ENCODE results near the gene C1QTNF12.

C1QTNF12 gene

GRCh38 chr1:1272341-1273208 is 26.1 kb upstream of the C1QTNF12 start:
- TF ChIP-seq CTCF (IDR thresholded peaks at IDR 0.05), result no peak
- H3K4me1 ChIP-seq (ENCODE audit: control insufficient read depth in 1 of 2, insufficient read depth in 1 of 2, low read depth in 1 of 2, low read length in 1 of 2), result peaks cover 29% of the 10 kb centered on the region in 2 experiments
- no peaks in the 10 kb centered on the region for H3K27me3 ChIP-seq
- no peaks in the 10 kb centered on the region for H3K9me3 ChIP-seq
- H3K4me3 ChIP-seq (ENCODE audit: low read depth in 1 of 2, low read length in 1 of 2), result peak overlapping the region; percentile 86 to 94
- peak overlapping the region; percentile 84 for H3K27ac ChIP-seq
- peaks cover 28% of the 10 kb centered on the region for H3K36me3 ChIP-seq

GRCh38 chr1:1270813-1271212 is 24.3 kb upstream of the C1QTNF12 start:
- H3K36me3 ChIP-seq, result peaks cover 46% of the 10 kb centered on the region
- H3K27me3 ChIP-seq, result no peaks in the 10 kb centered on the region
- TF ChIP-seq CTCF (IDR thresholded peaks at IDR 0.05), result no peak
- H3K4me3 ChIP-seq (ENCODE audit: low read depth in 1 of 2, low read length in 1 of 2), result no peak overlapping the region
- no peaks in the 10 kb centered on the region for H3K9me3 ChIP-seq
- H3K27ac ChIP-seq, result no peak overlapping the region
- H3K4me1 ChIP-seq (ENCODE audit: control insufficient read depth in 1 of 2, insufficient read depth in 1 of 2, low read depth in 1 of 2, low read length in 1 of 2), result peaks cover 29% of the 10 kb centered on the region in 2 experiments

- TF ChIP-seq CTCF (IDR thresholded peaks at IDR 0.05), result no peak
- Histone ChIP-seq H3K27ac (no peak overlapping the region), H3K4me1 (ENCODE audit: control insufficient read depth in 1 of 2, insufficient read depth in 1 of 2, low read depth in 1 of 2, low read length in 1 of 2) (peaks cover 22 to 23% of the 10 kb centered on the region in 2 experiments), H3K9me3 (no peaks in the 10 kb centered on the region), H3K27me3 (no peaks in the 10 kb centered on the region), H3K36me3 (peaks cover 71% of the 10 kb centered on the region), H3K4me3 (ENCODE audit: low read depth in 1 of 2, low read length in 1 of 2) (no peak overlapping the region)
Measured at GRCh38 chr1:1268284-1268682, 21.8 kb upstream of the C1QTNF12 start.

GRCh38 chr1:1267488-1268283 is 21.2 kb upstream of the C1QTNF12 start:
- H3K27me3 ChIP-seq, result no peaks in the 10 kb centered on the region
- H3K4me1 ChIP-seq (ENCODE audit: control insufficient read depth in 1 of 2, insufficient read depth in 1 of 2, low read depth in 1 of 2, low read length in 1 of 2), result peaks cover 17 to 19% of the 10 kb centered on the region in 2 experiments
- no peak overlapping the region for H3K27ac ChIP-seq
- TF ChIP-seq CTCF (IDR thresholded peaks at IDR 0.05), result no peak
- no peak overlapping the region for H3K4me3 ChIP-seq (ENCODE audit: low read depth in 1 of 2, low read length in 1 of 2)
- H3K36me3 ChIP-seq, result peaks cover 77% of the 10 kb centered on the region
- H3K9me3 ChIP-seq, result no peaks in the 10 kb centered on the region

GRCh38 chr1:1264868-1265272 is 18.3 kb upstream of the C1QTNF12 start:
- Histone ChIP-seq H3K27me3 (no peaks in the 10 kb centered on the region), H3K27ac (no peak overlapping the region), H3K9me3 (no peaks in the 10 kb centered on the region), H3K4me1 (ENCODE audit: control insufficient read depth in 1 of 2, insufficient read depth in 1 of 2, low read depth in 1 of 2, low read length in 1 of 2) (no peaks in the 10 kb centered on the region), H3K4me3 (ENCODE audit: low read depth in 1 of 2, low read length in 1 of 2) (no peak overlapping the region), H3K36me3 (peaks cover 92% of the 10 kb centered on the region)
- no peak for TF ChIP-seq CTCF (IDR thresholded peaks at IDR 0.05)
